ENCODE results near the gene PTHLH. TPM values are rescaled to one million over a fixed set of nuclear protein-coding genes. Genes with fewer than 3 reads are reported as not detected.

PTHLH gene
- total RNA-seq, 2 donors from 2014 or later, result not detected

GRCh38 chr12:27915021-27915420, 57.5 kb downstream of the PTHLH start:
- Mint-ChIP-seq H3K27me3 (peaks cover 6% of the 10 kb centered on the region), H3K27ac (no peak overlapping the region), H3K4me3 (no peak overlapping the region), H3K36me3 (ENCODE audit: low read depth) (peaks cover 2% of the 10 kb centered on the region), H3K4me1 (no peaks in the 10 kb centered on the region)
- no peaks in the 10 kb centered on the region for H3K9me3 ChIP-seq (ENCODE audit: control insufficient read depth, low read length, poor library complexity, severe bottlenecking)
- no peak for ATAC-seq
- DNase-seq, result no peak

GRCh38 chr12:27913999-27914614, 58.4 kb downstream of the PTHLH start:
- ATAC-seq (no peak), DNase-seq (no peak)
- H3K27me3 Mint-ChIP-seq, result peaks cover 6% of the 10 kb centered on the region
- H3K9me3 ChIP-seq (ENCODE audit: control insufficient read depth, low read length, poor library complexity, severe bottlenecking), result no peaks in the 10 kb centered on the region
- H3K27ac Mint-ChIP-seq, result no peak overlapping the region
- H3K4me1 Mint-ChIP-seq, result no peaks in the 10 kb centered on the region
- no peak overlapping the region for H3K4me3 Mint-ChIP-seq
- peaks cover 2% of the 10 kb centered on the region for H3K36me3 Mint-ChIP-seq (ENCODE audit: low read depth)

GRCh38 chr12:27911397-27911796, 61.1 kb downstream of the PTHLH start:
- Mint-ChIP-seq H3K36me3 (ENCODE audit: low read depth) (peaks cover 2% of the 10 kb centered on the region), H3K4me1 (no peaks in the 10 kb centered on the region), H3K27me3 (peaks cover 4% of the 10 kb centered on the region), H3K4me3 (no peak overlapping the region), H3K27ac (no peak overlapping the region)
- DNase-seq, result no peak
- no peaks in the 10 kb centered on the region for H3K9me3 ChIP-seq (ENCODE audit: control insufficient read depth, low read length, poor library complexity, severe bottlenecking)
- no peak for ATAC-seq

Other genes with a start within 250 kb of the PTHLH start
- gene KLHL42, start 192.5 kb downstream of the PTHLH start, total RNA-seq, result 10 to 100 TPM; 15.3 to 17.3 TPM
- not detected for gene MANSC4, start 192.5 kb downstream of the PTHLH start, total RNA-seq
- 10 to 100 TPM; 62.5 to 65.3 TPM for gene CCDC91, start 217.7 kb upstream of the PTHLH start, total RNA-seq

All from T-helper 17 cell (primary cell).